ENCODE results near the gene GLCCI1.

The GLCCI1 gene

DNA sequence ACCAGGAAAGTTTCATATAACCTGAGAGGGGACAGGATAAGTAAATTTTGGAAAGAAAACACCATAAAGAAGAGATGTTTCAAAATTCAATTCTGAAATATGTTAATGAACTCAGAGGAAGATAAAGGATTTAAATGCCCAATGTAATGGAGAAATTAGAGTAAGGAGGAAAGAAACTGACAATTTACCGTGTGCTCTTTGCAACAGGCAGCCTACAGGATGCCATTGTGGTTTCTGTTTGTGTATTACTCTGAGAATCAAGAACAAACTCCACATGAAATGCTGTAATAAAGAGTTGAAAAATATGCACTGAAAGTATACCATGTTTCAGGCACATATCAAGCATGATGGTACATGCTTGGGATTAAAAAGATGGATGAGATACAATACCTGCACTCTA lies 44.8 kb upstream of the GLCCI1 start:
- CTCF ChIA-PET = interaction anchor here (0.8 to 1.8 kb wide), 3 partner anchors 18 to 194 kb away, joined by 3 to 4 read pairs (median 3); no protein-coding TSS in a partner anchor

DNA sequence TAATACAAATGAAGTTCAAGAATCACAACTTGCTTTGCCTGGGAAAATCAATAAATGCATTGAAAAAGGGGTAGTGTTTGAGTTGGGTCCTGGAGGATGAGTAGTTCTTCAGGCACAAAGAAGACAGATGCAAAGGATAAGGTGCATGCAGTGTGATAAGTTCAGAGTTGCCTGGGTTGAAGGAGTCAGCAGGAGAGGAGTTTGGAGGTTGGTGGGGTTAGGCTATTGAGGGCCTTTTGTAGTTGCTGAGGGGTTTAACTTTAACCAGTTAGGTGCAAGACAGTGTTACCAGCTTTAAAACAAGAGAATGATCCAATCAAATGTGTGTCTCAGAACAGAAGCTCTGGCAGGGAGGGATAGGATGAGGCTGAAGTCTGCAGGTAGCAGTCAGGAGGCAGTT lies 44.3 kb upstream of the GLCCI1 start:
- DNase-seq (ENCODE audit: extremely low spot score) = no peak
- POLR2A ChIA-PET = no interaction called here
- CTCF ChIA-PET = interaction anchor here (0.8 to 1.2 kb wide), 3 partner anchors 12 to 194 kb away, joined by 3 read pairs; no protein-coding TSS in a partner anchor
- TF ChIP-seq, protein P1, sequence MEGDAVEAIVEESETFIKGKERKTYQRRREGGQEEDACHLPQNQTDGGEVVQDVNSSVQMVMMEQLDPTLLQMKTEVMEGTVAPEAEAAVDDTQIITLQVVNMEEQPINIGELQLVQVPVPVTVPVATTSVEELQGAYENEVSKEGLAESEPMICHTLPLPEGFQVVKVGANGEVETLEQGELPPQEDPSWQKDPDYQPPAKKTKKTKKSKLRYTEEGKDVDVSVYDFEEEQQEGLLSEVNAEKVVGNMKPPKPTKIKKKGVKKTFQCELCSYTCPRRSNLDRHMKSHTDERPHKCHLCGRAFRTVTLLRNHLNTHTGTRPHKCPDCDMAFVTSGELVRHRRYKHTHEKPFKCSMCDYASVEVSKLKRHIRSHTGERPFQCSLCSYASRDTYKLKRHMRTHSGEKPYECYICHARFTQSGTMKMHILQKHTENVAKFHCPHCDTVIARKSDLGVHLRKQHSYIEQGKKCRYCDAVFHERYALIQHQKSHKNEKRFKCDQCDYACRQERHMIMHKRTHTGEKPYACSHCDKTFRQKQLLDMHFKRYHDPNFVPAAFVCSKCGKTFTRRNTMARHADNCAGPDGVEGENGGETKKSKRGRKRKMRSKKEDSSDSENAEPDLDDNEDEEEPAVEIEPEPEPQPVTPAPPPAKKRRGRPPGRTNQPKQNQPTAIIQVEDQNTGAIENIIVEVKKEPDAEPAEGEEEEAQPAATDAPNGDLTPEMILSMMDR (IDR thresholded peaks at IDR 0.05; ENCODE audit: control extremely low read depth, extremely low read depth, low read depth, missing control alignments) = no peak

More for the DNA sequence above, 44.8 kb upstream of the GLCCI1 start:
- DNase-seq (ENCODE audit: extremely low spot score) = no peak
- POLR2A ChIA-PET = no interaction called here
- TF ChIP-seq, protein P1 (IDR thresholded peaks at IDR 0.05; ENCODE audit: control extremely low read depth, extremely low read depth, low read depth, missing control alignments) = no peak

DNA sequence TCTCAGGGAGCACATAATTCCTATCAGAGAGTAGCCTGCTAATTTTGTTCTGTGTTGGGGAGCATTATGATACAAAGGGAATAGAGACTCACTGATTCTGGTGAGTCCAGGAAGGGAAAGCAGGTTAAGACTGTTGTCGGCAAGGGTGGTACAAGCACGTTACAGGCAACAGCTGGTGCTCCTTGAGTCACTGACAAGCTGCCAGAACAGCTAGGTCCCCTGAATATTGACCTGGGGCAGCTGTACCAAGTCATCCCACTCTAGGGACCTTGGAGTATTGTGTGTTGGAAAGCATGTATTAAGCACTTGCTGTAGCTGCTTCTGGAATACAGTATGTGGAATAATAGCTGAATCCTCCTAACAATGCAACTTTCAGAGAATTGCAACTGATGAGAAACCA lies 37.0 kb upstream of the GLCCI1 start:
- ChIA-PET CTCF (interaction anchor here (0.8 to 1.8 kb wide), 4 partner anchors 9 to 703 kb away, joined by 3 to 6 read pairs (median 4); no protein-coding TSS in a partner anchor), POLR2A (no interaction called here)
- TF ChIP-seq, protein P1 (IDR thresholded peaks at IDR 0.05; ENCODE audit: control extremely low read depth, extremely low read depth, low read depth, missing control alignments) = no peak
- DNase-seq (ENCODE audit: extremely low spot score) = no peak

DNA sequence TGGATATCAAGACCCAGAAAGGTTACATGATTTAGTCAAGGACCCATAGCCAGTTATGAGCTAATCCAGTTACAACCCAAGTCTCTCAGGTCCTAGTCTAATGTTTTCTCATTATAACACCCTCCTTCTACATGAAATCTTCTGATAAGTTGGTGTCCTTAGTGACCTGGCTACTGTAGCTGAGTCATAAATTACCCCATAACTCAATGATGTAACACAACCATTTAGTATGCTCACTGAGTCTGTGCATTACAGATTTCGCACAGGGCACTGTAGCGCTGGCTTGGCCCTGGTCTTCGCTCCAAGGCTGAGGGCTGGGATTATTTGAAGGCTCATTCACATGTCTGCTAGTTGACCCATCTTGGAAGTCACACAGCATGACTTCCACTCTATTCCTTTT lies 36.0 kb upstream of the GLCCI1 start:
- ChIA-PET CTCF (interaction anchor here (0.8 to 1.9 kb wide), 4 partner anchors 10 to 104 kb away, joined by 3 to 6 read pairs (median 4); no protein-coding TSS in a partner anchor), POLR2A (interaction anchor here (0.5 kb wide), 1 partner anchor 150 kb away, joined by 9 read pairs; no protein-coding TSS in a partner anchor)
- DNase-seq (ENCODE audit: extremely low spot score) = no peak
- TF ChIP-seq, protein P1 (IDR thresholded peaks at IDR 0.05; ENCODE audit: control extremely low read depth, extremely low read depth, low read depth, missing control alignments) = no peak

DNA sequence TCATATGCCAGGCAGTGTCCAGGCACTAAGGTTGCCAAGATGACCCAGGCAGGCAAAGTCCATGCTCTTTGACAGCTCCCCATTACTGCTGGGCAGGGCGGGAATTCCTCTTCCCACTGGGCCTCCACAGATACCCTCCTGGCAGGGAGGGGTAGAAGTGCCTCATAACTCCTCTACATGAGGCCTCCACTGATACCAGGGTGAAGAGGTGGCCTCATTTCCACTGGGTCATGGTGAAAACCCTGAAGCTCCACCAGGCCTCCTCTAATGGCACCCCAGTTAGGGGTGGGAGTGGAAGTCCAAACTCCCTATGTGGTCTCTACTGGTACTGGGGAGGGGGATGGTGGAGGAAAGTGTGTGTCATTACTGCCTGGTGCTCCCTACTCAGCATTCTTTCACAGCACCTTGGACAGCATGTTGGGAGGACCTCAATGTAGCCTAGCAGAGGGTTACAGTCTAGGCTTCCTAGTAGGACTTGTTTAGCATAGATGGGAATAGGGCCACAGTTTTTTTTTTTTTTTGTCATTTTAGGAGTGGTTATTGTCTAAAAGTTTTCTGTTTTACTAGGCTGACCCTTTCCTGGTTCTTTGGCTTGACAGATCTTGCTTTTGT lies 34.6 kb upstream of the GLCCI1 start:
- TF ChIP-seq, protein P1 (IDR thresholded peaks at IDR 0.05; ENCODE audit: control extremely low read depth, extremely low read depth, low read depth, missing control alignments) = no peak
- no peak for DNase-seq (ENCODE audit: extremely low spot score)
- ChIA-PET CTCF (interaction anchor here (1.8 to 1.9 kb wide), 2 partner anchors 15 to 24 kb away, joined by 4 read pairs; no protein-coding TSS in a partner anchor), POLR2A (interaction anchor here (0.6 kb wide), 1 partner anchor 40 kb away, joined by 3 read pairs; no protein-coding TSS in a partner anchor)

DNA sequence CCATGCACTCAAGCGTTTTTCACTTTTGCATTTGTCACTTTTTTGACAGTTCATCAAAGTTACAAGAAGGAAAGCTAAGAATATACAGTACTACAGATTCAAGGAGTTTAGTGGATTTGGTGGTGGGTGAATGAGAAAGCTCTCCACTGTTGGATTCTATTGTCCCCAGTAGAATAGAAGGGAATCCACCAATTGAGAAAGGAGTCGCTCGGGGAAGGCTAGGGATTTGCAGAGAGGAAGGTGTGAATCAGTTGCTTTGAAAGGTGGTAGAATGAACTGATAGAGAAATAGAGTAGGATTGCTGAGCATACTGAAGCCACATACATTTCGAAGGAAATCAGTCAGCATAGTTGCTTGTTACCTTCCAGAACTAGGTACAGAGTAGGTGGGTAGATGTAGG lies 33.7 kb upstream of the GLCCI1 start:
- TF ChIP-seq, protein P1 (IDR thresholded peaks at IDR 0.05; ENCODE audit: control extremely low read depth, extremely low read depth, low read depth, missing control alignments) = no peak
- ChIA-PET CTCF (interaction anchor here (1.8 kb wide), 1 partner anchor 16 kb away, joined by 4 read pairs; no protein-coding TSS in a partner anchor), POLR2A (no interaction called here)
- DNase-seq (ENCODE audit: extremely low spot score) = no peak
